Spleen (tissue), 7 donors: ENCODE results near the gene CNPY1.

Source experiments
- POLR2AphosphoS5 ChIP-seq, 3 donors: sonication (generic); formaldehyde crosslinking; IDR thresholded peaks; one replicate each; pipeline ENCODE4 v1.5.1; 2017; ENCODE audit warnings: antibody characterized with exemption in 3 of 3
- TF ChIP-seq, protein P1 (sequence below), 11 experiments: fragments of 200-600 bp in 7 of 11; fragments of 450-650 bp in 4 of 11; sonication (generic) in 4 of 11; IDR thresholded peaks in 8 of 11; conservative IDR thresholded peaks in 3 of 11; 1 replicate in 7 of 11; 2 replicates in 4 of 11; pipeline versions ENCODE4 v1.4.0 to v1.8.0; 2016 to 2021; ENCODE audit warnings: antibody characterized with exemption in 11 of 11, inconsistent platforms in 4 of 11, mild to moderate bottlenecking in 1 of 11
- donor health status: DM: no; HTN: no; CAD: no; lungs with moderate emphysema.
- donor health status: DM: no; HTN: no; CAD: no.
- donor health status: DM: no; HTN: no; CAD: no.

DNA sequence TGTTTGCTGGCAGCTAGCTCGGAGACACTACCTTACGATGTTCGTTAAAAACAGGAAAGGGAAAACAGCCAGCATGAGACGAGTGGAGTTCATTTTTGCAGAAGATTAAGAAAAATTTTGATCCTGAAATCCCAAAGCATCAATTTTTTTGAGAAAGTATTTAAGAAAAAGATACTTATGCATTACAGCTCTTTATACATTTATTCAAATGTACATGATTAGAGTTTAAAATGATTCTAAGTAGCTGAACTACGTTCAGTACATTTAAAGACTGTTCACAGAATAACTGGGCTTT is 34.7 kb downstream of the CNPY1 start:
- TF ChIP-seq, protein P1, sequence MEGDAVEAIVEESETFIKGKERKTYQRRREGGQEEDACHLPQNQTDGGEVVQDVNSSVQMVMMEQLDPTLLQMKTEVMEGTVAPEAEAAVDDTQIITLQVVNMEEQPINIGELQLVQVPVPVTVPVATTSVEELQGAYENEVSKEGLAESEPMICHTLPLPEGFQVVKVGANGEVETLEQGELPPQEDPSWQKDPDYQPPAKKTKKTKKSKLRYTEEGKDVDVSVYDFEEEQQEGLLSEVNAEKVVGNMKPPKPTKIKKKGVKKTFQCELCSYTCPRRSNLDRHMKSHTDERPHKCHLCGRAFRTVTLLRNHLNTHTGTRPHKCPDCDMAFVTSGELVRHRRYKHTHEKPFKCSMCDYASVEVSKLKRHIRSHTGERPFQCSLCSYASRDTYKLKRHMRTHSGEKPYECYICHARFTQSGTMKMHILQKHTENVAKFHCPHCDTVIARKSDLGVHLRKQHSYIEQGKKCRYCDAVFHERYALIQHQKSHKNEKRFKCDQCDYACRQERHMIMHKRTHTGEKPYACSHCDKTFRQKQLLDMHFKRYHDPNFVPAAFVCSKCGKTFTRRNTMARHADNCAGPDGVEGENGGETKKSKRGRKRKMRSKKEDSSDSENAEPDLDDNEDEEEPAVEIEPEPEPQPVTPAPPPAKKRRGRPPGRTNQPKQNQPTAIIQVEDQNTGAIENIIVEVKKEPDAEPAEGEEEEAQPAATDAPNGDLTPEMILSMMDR (IDR thresholded peaks at IDR 0.05 in 8 of 11, conservative IDR thresholded peaks at IDR 0.05 in 3 of 11): no peak
- no peak for TF ChIP-seq POLR2AphosphoS5 (IDR thresholded peaks at IDR 0.05)
